Measurements from ENCODE around the gene KRTAP10-4. TPM values are rescaled to one million over a fixed set of nuclear protein-coding genes. Genes with fewer than 3 reads are reported as not detected.

The KRTAP10-4 gene
- polyA plus RNA-seq, 1 of the 3 experiments (the other 2 are of a cell fraction), result not detected

DNA sequence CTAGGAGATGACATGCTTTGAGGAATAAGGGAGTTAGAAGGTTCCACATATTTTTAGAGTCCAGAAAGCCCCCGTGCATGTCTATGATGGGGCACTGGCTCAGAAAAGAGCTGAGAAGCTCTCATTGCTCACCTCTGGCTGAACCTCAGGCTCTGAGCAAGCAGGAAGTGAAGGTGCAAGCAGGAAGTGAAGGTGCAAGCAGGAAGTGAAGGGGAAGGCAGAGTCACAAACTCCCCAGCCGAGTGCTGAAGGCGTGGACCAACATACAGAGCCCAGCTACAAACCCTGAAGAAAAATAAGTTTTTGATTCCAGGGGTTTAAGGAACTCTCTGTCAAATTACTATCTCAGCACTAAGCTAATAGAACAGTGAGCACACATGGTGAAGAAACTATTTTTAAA lies 45.4 kb downstream of the KRTAP10-4 start (continued):
- TF ChIP-seq, protein P1, sequence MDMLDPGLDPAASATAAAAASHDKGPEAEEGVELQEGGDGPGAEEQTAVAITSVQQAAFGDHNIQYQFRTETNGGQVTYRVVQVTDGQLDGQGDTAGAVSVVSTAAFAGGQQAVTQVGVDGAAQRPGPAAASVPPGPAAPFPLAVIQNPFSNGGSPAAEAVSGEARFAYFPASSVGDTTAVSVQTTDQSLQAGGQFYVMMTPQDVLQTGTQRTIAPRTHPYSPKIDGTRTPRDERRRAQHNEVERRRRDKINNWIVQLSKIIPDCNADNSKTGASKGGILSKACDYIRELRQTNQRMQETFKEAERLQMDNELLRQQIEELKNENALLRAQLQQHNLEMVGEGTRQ (IDR thresholded peaks at IDR 0.05; ENCODE audit: borderline replicate concordance, low read depth, low read length), result no peak
- no peak for TF ChIP-seq GATA2 (CRISPR knock-in tag; IDR thresholded peaks at IDR 0.05)
- no peak for TF ChIP-seq FOSL2 (IDR thresholded peaks at IDR 0.05; ENCODE audit: borderline replicate concordance, low read depth)
- TF ChIP-seq NFIC (IDR thresholded peaks at IDR 0.05; ENCODE audit: borderline replicate concordance), result no peak
- TF ChIP-seq GABPA (IDR thresholded peaks at IDR 0.05; ENCODE audit: low read depth), result no peak
- TF ChIP-seq CHD2 (IDR thresholded peaks at IDR 0.05; ENCODE audit: low read length, partially characterized antibody), result no peak
- no peak for TF ChIP-seq USF1 (IDR thresholded peaks at IDR 0.05; ENCODE audit: borderline replicate concordance, low read depth)

DNA sequence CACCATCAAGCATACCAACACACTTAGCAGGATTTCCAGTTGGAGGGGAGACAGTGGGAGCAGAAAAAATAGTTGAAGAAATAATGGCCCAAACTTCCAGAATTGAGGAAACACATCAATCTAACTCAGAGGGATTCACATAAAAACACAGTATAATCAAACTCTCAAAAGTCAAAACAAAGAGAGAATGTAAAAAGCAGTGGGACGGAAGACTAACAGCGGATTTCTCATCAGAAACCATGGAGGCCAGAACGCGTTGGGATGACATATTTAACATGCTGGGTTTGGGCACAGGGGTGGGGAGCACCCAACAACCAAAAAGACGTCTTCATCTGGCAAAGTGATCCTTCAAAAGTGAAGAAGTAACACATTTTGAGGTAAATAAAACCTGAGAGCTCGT lies 46.4 kb downstream of the KRTAP10-4 start:
- peaks cover 24% of the 10 kb centered on the region for H3K27me3 ChIP-seq (ENCODE audit: insufficient read depth)
- no peak overlapping the region for H3K9ac ChIP-seq
- ChIA-PET POLR2A (no interaction called here), CTCF (interaction anchor here (0.7 to 2.8 kb wide), 2 partner anchors 8 to 173 kb away, joined by 3 to 11 read pairs; partner anchors contain the start of gene KRTAP10-8)
- no peaks in the 10 kb centered on the region for H3K79me2 ChIP-seq (ENCODE audit: insufficient read depth)
- no peak overlapping the region for H3K4me2 ChIP-seq
- H3K36me3 ChIP-seq (replicated peaks in 1 of 2; ENCODE audit: control insufficient read depth in 1 of 2, insufficient read depth in 2 of 2, low read length in 1 of 2), result peaks cover 0 to 3% of the 10 kb centered on the region in 2 experiments
- H3K9me3 ChIP-seq, result peaks cover 18% of the 10 kb centered on the region
- no peak overlapping the region for H3K4me3 ChIP-seq (ENCODE audit: low read depth in 2 of 2, low read length in 1 of 2)
- H3F3A ChIP-seq (replicated peaks; ENCODE audit: insufficient read depth), result no peaks in the 10 kb centered on the region
- no peak for TF ChIP-seq MXI1 (IDR thresholded peaks at IDR 0.05; ENCODE audit: low read depth, low read length)
- TF ChIP-seq EZH2phosphoT487 (IDR thresholded peaks at IDR 0.05; ENCODE audit: borderline replicate concordance, low read depth), result no peak
- no peak for TF ChIP-seq RAD21 (IDR thresholded peaks at IDR 0.05; ENCODE audit: low read length)
- TF ChIP-seq CHD2 (IDR thresholded peaks at IDR 0.05; ENCODE audit: low read length, partially characterized antibody), result no peak
- TF ChIP-seq TCF12 (IDR thresholded peaks at IDR 0.05), result no peak
- TF ChIP-seq ELF1 (IDR thresholded peaks at IDR 0.05), result no peak
- TF ChIP-seq GATA2 (CRISPR knock-in tag; IDR thresholded peaks at IDR 0.05), result no peak
- TF ChIP-seq EP300 (IDR thresholded peaks at IDR 0.05; ENCODE audit: borderline replicate concordance in 1 of 2, low read depth in 1 of 2, low read length in 1 of 2), result no peak
- TF ChIP-seq MEF2A (IDR thresholded peaks at IDR 0.05; ENCODE audit: borderline replicate concordance, low read depth), result no peak
- no peak for TF ChIP-seq FOXJ3 (CRISPR knock-in tag; IDR thresholded peaks at IDR 0.05)
- TF ChIP-seq TEAD4 (IDR thresholded peaks at IDR 0.05; ENCODE audit: borderline replicate concordance, insufficient read depth), result no peak
- TF ChIP-seq POLR2AphosphoS5 (IDR thresholded peaks at IDR 0.05; ENCODE audit: low read depth, low read length), result no peak
- TF ChIP-seq RXRA (IDR thresholded peaks at IDR 0.05; ENCODE audit: borderline replicate concordance, low read depth), result no peak
- no peak for TF ChIP-seq TAF1 (IDR thresholded peaks at IDR 0.05; ENCODE audit: borderline replicate concordance, low read depth, low read length)
- TF ChIP-seq RFX5 (IDR thresholded peaks at IDR 0.05; ENCODE audit: low read length), result no peak
- no peak overlapping the region for H3K27ac ChIP-seq (ENCODE audit: low read depth in 2 of 2, low read length in 1 of 2)
- no peak overlapping the region for H2AFZ ChIP-seq (ENCODE audit: low read depth)
- no peaks in the 10 kb centered on the region for H4K20me1 ChIP-seq (ENCODE audit: insufficient read depth)
- no peaks in the 10 kb centered on the region for H3K4me1 ChIP-seq (ENCODE audit: control insufficient read depth in 1 of 2, insufficient read depth in 2 of 2, low read depth in 1 of 2, low read length in 1 of 2)
- no peak for DNase-seq
- WGBS (ENCODE audit: low lambda C conversion rate), result 10% methylated on average over 6 of the region's 6 CpGs
- H3K9me2 ChIP-seq, result no peaks in the 10 kb centered on the region
